Tibial nerve (tissue), 4 donors: ENCODE measurements around the gene PLCG2. TPM values are rescaled to one million over a fixed set of nuclear protein-coding genes. Genes with fewer than 3 reads are reported as not detected.

Source experiments
- DNase-seq, 2 donors: peaks; one replicate each; pipeline ENCODE4 v3.0.0-alpha.2; 2019; ENCODE audit warnings: low spot score in 2 of 2
- H3K27ac ChIP-seq, 4 donors: fragments of 200-600 bp; sonication (generic) in 3 of 4; one replicate each; pipeline ENCODE4 v1.5.1; 2017 to 2019; ENCODE audit warnings: mild to moderate bottlenecking in 1 of 4
- H3K27me3 ChIP-seq, 2 donors: fragments of 200-600 bp; sonication (generic) in 1 of 2; one replicate each; pipeline versions ENCODE4 v1.5.1 to v1.6.0; 2017 to 2019
- H3K36me3 ChIP-seq, 3 donors: fragments of 200-600 bp; sonication (generic); one replicate each; pipeline ENCODE4 v1.5.1; 2018 to 2019
- H3K4me1 ChIP-seq, 4 donors: fragments of 200-600 bp; sonication (generic) in 3 of 4; one replicate each; pipeline ENCODE4 v1.5.1; 2017 to 2019
- H3K4me3 ChIP-seq, 4 donors: fragments of 200-600 bp; sonication (generic) in 3 of 4; one replicate each; pipeline ENCODE4 v1.5.1; 2017 to 2019; ENCODE audit warnings: mild to moderate bottlenecking in 1 of 4, moderate library complexity in 1 of 4
- H3K9me3 ChIP-seq, 4 donors: fragments of 200-600 bp; sonication (generic) in 3 of 4; one replicate each; pipeline ENCODE4 v1.5.1; 2017 to 2019
- CTCF ChIP-seq, 5 experiments: fragments of 200-600 bp in 3 of 5; fragments of 450-650 bp in 2 of 5; sonication (generic) in 3 of 5; IDR thresholded peaks; one replicate each; pipeline ENCODE4 v1.5.1; 2016 to 2019; ENCODE audit warnings: antibody characterized with exemption in 5 of 5, mild to moderate bottlenecking in 3 of 5, moderate library complexity in 2 of 5
- EP300 ChIP-seq, 2 donors: sonication (generic); formaldehyde crosslinking; IDR thresholded peaks; one replicate each; pipeline ENCODE4 v1.6.1; 2017; ENCODE audit warnings: antibody characterized with exemption in 2 of 2, mild to moderate bottlenecking in 1 of 2
- POLR2A ChIP-seq, 2 donors: fragments of 450-650 bp; IDR thresholded peaks; one replicate each; pipeline ENCODE4 v1.6.1; 2017; ENCODE audit warnings: antibody characterized with exemption in 2 of 2, mild to moderate bottlenecking in 2 of 2, moderate library complexity in 2 of 2
- WGBS, 2 donors: methylation state at CpG; one replicate each; pipeline ENCODE4 v1.1.5; 2018; 5-methylcytosine and 5-hydroxymethylcytosine counted together
- total RNA-seq, 4 donors: library from RNA; depleted of rRNA; stranded (reverse); fragments of >200 nt; gene quantifications; one replicate each; pipeline ENCODE4 v1.1.0, GENCODE V29; 2016

PLCG2 gene
- total RNA-seq, 4 donors from 2014 or later = 13.0 to 28.5 (median 18.9) TPM

DNA sequence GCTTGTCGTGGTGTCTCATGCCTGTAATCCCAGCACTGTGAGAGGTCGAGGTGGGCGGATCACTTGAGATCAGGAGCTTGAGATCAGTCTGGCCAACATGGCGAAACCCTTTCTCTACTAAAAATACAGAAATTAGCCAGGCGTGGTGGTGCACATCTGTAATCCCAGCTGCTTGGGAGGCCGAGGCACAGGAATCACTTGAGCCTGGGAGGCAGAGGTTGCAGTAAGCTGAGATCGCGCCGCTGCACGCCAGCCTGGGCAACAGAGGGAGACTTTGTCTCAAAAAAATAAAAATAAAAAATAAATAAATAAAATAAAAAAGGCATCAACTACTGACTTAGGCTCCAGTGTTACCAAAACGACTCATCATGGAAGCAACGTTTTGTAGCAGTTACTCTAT lies 115.5 kb downstream of the PLCG2 start:
- no peak overlapping the region for H3K27ac ChIP-seq
- H3K4me3 ChIP-seq = no peak overlapping the region
- no peaks in the 10 kb centered on the region for H3K36me3 ChIP-seq
- H3K27me3 ChIP-seq = no peaks in the 10 kb centered on the region
- peaks cover 0 to 4% (median 0%) of the 10 kb centered on the region in 4 donors for H3K4me1 ChIP-seq
- DNase-seq = no peak
- WGBS, 2 donors = 87 to 93% methylated on average over 12 of the region's 12 CpGs
- TF ChIP-seq CTCF (IDR thresholded peaks at IDR 0.05) (no peak), EP300 (IDR thresholded peaks at IDR 0.05) (no peak), POLR2A (IDR thresholded peaks at IDR 0.05) (no peak)
- H3K9me3 ChIP-seq = no peaks in the 10 kb centered on the region

- H3K36me3 ChIP-seq = peaks cover 0 to 6% (median 0%) of the 10 kb centered on the region in 3 donors
- TF ChIP-seq POLR2A (IDR thresholded peaks at IDR 0.05) (no peak), CTCF (IDR thresholded peaks at IDR 0.05) (no peak)
- WGBS, 2 donors = 64 to 68% methylated on average over 3 of the region's 3 CpGs
- DNase-seq = no peak
- H3K4me3 ChIP-seq = no peak overlapping the region
- no peaks in the 10 kb centered on the region for H3K9me3 ChIP-seq
- peaks cover 0 to 4% (median 0%) of the 10 kb centered on the region in 4 donors for H3K4me1 ChIP-seq
- H3K27ac ChIP-seq = no peak overlapping the region
- no peaks in the 10 kb centered on the region for H3K27me3 ChIP-seq
Measured at GRCh38 chr16:81896902-81897301, 117.8 kb downstream of the PLCG2 start.

DNA sequence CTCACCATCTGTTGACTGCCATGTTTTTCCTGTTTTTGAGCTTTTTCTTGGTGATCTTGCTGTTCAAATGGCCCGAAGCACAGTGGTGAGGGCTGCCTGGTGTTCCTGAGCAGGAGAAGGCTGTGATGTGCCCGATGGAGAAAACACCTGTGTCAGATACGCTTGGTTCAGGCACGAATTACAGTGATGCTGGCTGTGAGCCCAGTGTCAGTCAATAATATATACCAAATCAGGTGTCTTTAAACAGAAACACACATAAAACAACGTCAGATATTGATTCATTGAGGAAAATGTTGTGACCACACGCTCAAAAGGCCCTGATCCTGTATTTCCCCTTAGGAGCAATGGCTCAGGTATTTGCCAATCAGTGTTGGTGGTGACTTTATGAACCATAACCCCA lies 120.5 kb downstream of the PLCG2 start:
- Histone ChIP-seq H3K27me3 (no peaks in the 10 kb centered on the region), H3K4me1 (peaks cover 0 to 4% (median 0%) of the 10 kb centered on the region in 4 donors), H3K4me3 (no peak overlapping the region), H3K27ac (no peak overlapping the region), H3K9me3 (no peaks in the 10 kb centered on the region), H3K36me3 (peaks cover 0 to 6% (median 0%) of the 10 kb centered on the region in 3 donors)
- TF ChIP-seq CTCF (IDR thresholded peaks at IDR 0.05) (no peak), EP300 (IDR thresholded peaks at IDR 0.05) (no peak), POLR2A (IDR thresholded peaks at IDR 0.05) (no peak)
- DNase-seq = no peak
- WGBS, 2 donors = 85% methylated on average over 6 of the region's 6 CpGs

DNA sequence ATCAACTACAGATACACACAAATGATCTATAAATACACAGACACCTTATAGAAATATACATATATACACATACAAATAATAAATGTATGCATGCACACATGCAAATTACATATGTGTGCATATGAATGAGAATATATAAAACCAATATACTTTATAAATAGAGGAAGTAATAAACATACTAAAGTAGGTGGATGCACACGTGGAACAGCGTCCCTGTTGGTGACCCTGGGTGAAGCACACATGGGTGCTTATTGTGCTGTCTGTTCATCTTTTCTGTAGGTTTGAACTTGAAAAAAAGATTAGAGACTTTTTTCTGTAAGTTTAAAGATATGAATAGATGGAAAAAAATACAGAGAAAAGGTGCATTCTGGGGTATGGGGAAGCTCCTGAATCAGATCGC lies 120.9 kb downstream of the PLCG2 start:
- WGBS, 2 donors = 87 to 91% methylated on average over 3 of the region's 3 CpGs

DNA sequence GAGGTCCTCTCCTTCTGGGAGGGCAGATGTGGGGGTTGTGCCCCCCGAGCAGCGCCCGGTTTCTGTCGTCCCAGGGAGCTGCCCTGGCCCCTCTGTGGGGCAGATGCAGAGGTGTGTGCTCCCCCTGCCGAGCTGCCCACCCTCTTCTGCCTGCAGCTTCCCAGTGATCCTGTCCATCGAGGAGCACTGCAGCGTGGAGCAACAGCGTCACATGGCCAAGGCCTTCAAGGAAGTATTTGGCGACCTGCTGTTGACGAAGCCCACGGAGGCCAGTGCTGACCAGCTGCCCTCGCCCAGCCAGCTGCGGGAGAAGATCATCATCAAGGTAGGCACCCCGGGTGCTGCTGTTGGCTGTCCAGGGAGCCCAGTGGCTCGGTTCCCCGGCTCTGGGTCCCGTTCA lies 121.4 kb downstream of the PLCG2 start:
- Histone ChIP-seq H3K4me1 (peaks cover 0 to 4% (median 0%) of the 10 kb centered on the region in 4 donors), H3K27me3 (no peaks in the 10 kb centered on the region), H3K4me3 (no peak overlapping the region), H3K36me3 (peaks cover 0 to 6% (median 0%) of the 10 kb centered on the region in 3 donors), H3K9me3 (no peaks in the 10 kb centered on the region), H3K27ac (no peak overlapping the region)
- no peak for TF ChIP-seq CTCF (IDR thresholded peaks at IDR 0.05)
- no peak for TF ChIP-seq POLR2A (IDR thresholded peaks at IDR 0.05)
- TF ChIP-seq EP300 (IDR thresholded peaks at IDR 0.05) = no peak
- 84% methylated on average over 6 to 14 of the region's 17 CpGs for WGBS, 2 donors
- DNase-seq = no peak

More for the DNA sequence above, 120.9 kb downstream of the PLCG2 start:
- DNase-seq = no peak
- TF ChIP-seq CTCF (IDR thresholded peaks at IDR 0.05) (no peak), POLR2A (IDR thresholded peaks at IDR 0.05) (no peak), EP300 (IDR thresholded peaks at IDR 0.05) (no peak)
- H3K4me1 ChIP-seq = peaks cover 0 to 4% (median 0%) of the 10 kb centered on the region in 4 donors
- no peaks in the 10 kb centered on the region for H3K9me3 ChIP-seq
- no peaks in the 10 kb centered on the region for H3K27me3 ChIP-seq
- peaks cover 0 to 6% (median 0%) of the 10 kb centered on the region in 3 donors for H3K36me3 ChIP-seq
- no peak overlapping the region for H3K4me3 ChIP-seq
- no peak overlapping the region for H3K27ac ChIP-seq
